Activated CD4-positive, alpha-beta T cell treated with anti-CD3 and anti-CD28 coated beads, Interleukin-2, amount 10 ng/mL, durations not matched to agents 7 days and 5 days (primary cell): ENCODE results near the gene PDGFA. TPM values are rescaled to one million over a fixed set of nuclear protein-coding genes. Genes with fewer than 3 reads are reported as not detected.

ENCODE experiments used
- CTCF ChIA-PET: fragments of 350-600 bp; sonication (Branson Sonifier 250); formaldehyde crosslinking; loops from one replicate; lab custom pipeline; 2021; ENCODE audit warnings: antibody characterized with exemption; lab: Charles Lee
- POLR2A ChIA-PET: fragments of 350-600 bp; sonication (Branson Sonifier 250); formaldehyde crosslinking; loops from one replicate; lab custom pipeline; 2021; ENCODE audit warnings: antibody characterized with exemption; lab: Charles Lee
- DNase-seq: peaks from one replicate; pipeline ENCODE4 v3.0.0-alpha.2; 2020
- H3K27ac Mint-ChIP-seq: one replicate; pipeline ENCODE4 v1.8.0; 2021; ENCODE audit warnings: mild to moderate bottlenecking, moderate library complexity, mixed read lengths
- H3K27me3 Mint-ChIP-seq: one replicate; pipeline ENCODE4 v1.8.0; 2021; ENCODE audit warnings: mixed read lengths
- H3K36me3 Mint-ChIP-seq: one replicate; pipeline ENCODE4 v1.8.0; 2021; ENCODE audit warnings: low read depth, mixed read lengths
- H3K4me1 Mint-ChIP-seq: one replicate; pipeline ENCODE4 v1.8.0; 2021; ENCODE audit warnings: mixed read lengths
- H3K4me3 Mint-ChIP-seq: one replicate; pipeline ENCODE4 v1.8.0; 2021; ENCODE audit warnings: mild to moderate bottlenecking, moderate library complexity, mixed read lengths
- H3K9me3 Mint-ChIP-seq: one replicate; pipeline ENCODE4 v1.8.0; 2021; ENCODE audit warnings: mixed read lengths
- total RNA-seq, 2 experiments: library from RNA; stranded (reverse); gene quantifications; one replicate each; pipeline ENCODE4 v1.2.3, GENCODE V29; 2021

PDGFA gene
- total RNA-seq, 2 experiments from 2014 or later = 0.37 to 0.46 TPM

GRCh38 chr7:467856-468545 is 51.6 kb downstream of the PDGFA start:
- DNase-seq = no peak
- H3K4me1 Mint-ChIP-seq = peaks cover 4% of the 10 kb centered on the region
- no peaks in the 10 kb centered on the region for H3K36me3 Mint-ChIP-seq
- H3K9me3 Mint-ChIP-seq = peaks cover 16% of the 10 kb centered on the region
- no peaks in the 10 kb centered on the region for H3K27me3 Mint-ChIP-seq
- CTCF ChIA-PET = no interaction called here
- no peak overlapping the region for H3K4me3 Mint-ChIP-seq
- POLR2A ChIA-PET = no interaction called here
- no peak overlapping the region for H3K27ac Mint-ChIP-seq

GRCh38 chr7:467393-467828 is 52.2 kb downstream of the PDGFA start:
- H3K27me3 Mint-ChIP-seq = no peaks in the 10 kb centered on the region
- H3K4me1 Mint-ChIP-seq = peaks cover 2% of the 10 kb centered on the region
- DNase-seq = no peak
- CTCF ChIA-PET = no interaction called here
- POLR2A ChIA-PET = no interaction called here
- H3K4me3 Mint-ChIP-seq = no peak overlapping the region
- H3K9me3 Mint-ChIP-seq = peaks cover 16% of the 10 kb centered on the region
- no peaks in the 10 kb centered on the region for H3K36me3 Mint-ChIP-seq
- H3K27ac Mint-ChIP-seq = no peak overlapping the region

GRCh38 chr7:466465-467191 is 53.0 kb downstream of the PDGFA start:
- Mint-ChIP-seq H3K4me1 (peaks cover 1% of the 10 kb centered on the region), H3K9me3 (peaks cover 16% of the 10 kb centered on the region), H3K4me3 (no peak overlapping the region), H3K27me3 (no peaks in the 10 kb centered on the region), H3K36me3 (no peaks in the 10 kb centered on the region), H3K27ac (no peak overlapping the region)
- no peak for DNase-seq
- ChIA-PET POLR2A (no interaction called here), CTCF (no interaction called here)

- Mint-ChIP-seq H3K9me3 (peaks cover 16% of the 10 kb centered on the region), H3K27me3 (no peaks in the 10 kb centered on the region), H3K27ac (no peak overlapping the region), H3K4me3 (no peak overlapping the region), H3K4me1 (peaks cover 1% of the 10 kb centered on the region), H3K36me3 (no peaks in the 10 kb centered on the region)
- DNase-seq = no peak
- CTCF ChIA-PET = interaction anchor here (0.7 kb wide), 1 partner anchor 11 kb away, joined by 3 read pairs; no protein-coding TSS in a partner anchor
- POLR2A ChIA-PET = no interaction called here
These were observed 53.8 kb downstream of the PDGFA start for GRCh38 chr7:465710-466400.

DNA sequence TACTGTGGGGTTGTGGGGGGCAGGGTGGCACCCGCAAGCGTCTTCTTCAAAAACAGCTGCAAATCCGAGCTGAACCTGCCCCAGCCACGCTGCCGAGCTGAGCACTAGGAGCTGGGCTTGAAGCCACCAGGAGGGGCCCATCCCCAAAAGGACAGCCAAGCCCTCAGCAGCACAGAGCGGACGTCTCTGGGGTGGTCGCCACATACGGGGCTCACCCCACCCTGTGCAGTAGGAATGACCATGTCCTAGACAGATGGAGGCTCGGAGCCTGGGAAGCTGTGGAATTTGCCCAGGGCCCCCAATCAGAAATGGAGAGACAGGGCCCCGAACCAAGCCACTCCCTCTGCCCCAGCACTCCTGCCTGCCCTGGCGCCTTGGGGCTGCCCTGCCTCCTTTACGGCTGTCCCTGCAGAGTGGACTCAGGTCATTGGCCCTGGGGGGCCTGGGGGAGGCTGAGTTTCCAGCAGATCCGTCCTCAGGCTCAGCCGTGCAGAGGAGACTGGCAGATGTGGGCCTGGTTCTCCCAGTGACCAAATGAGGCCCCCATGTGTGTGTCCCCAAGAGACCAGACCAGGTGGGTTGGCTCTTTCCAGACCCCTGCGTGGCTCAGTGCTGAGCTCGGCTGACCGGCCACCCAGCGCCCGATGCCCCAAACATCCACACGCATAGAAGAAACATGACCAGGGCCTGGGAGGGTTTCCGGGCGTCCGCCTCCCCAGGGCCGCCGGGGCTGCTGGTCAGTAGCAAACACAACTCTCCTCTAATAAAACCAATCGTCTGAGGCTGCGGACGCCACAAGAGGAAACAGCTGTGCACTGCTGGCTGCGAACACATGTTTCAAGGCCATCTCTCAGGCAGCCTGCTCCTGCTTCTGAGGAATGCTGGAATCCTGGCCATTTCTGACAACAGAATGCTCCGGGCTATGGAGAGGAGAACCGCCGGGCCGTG is 54.9 kb downstream of the PDGFA start:
- no peaks in the 10 kb centered on the region for H3K36me3 Mint-ChIP-seq
- POLR2A ChIA-PET = no interaction called here
- DNase-seq = no peak

DNA sequence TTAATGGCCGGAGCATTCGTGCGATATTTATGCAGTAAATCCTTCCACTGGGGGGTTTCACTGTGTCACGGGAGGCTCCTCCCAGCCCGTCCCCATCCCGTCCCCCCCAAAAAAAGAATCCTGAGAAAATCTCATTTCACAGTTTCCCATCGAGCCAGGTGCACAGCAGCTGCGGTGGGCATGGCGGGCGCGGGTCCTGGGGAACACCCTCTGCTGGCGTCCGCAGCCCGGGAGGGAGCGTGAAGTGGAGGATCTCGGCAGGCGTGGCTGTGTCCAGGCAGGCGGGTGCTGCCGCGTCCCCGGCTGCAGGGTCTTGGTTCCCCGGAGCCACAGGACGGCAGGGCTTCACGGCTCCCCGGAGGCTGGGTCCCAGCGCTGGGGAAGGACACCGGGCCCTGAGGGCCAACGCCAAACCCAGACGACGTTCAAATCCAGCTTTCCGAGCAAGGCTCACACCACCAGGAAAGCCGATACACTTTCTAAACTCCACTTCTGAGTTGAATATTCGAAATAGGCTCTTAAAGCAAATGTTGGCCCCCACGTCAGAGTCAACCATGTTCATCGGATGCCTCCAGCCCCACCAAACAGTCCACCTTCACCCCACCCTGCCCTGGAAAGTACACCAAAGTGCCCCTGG is 55.7 kb downstream of the PDGFA start:
- peaks cover 16% of the 10 kb centered on the region for H3K9me3 Mint-ChIP-seq
- H3K4me1 Mint-ChIP-seq = peaks cover under 1% of the 10 kb centered on the region
- H3K27ac Mint-ChIP-seq = no peak overlapping the region
- no peak for DNase-seq
- ChIA-PET POLR2A (no interaction called here), CTCF (no interaction called here)
- no peaks in the 10 kb centered on the region for H3K36me3 Mint-ChIP-seq
- H3K27me3 Mint-ChIP-seq = no peaks in the 10 kb centered on the region
- H3K4me3 Mint-ChIP-seq = no peak overlapping the region

More for the DNA sequence above, 54.9 kb downstream of the PDGFA start:
- CTCF ChIA-PET = no interaction called here
- H3K27ac Mint-ChIP-seq = no peak overlapping the region
- peaks cover 16% of the 10 kb centered on the region for H3K9me3 Mint-ChIP-seq
- no peak overlapping the region for H3K4me3 Mint-ChIP-seq
- H3K27me3 Mint-ChIP-seq = no peaks in the 10 kb centered on the region
- peaks cover 1% of the 10 kb centered on the region for H3K4me1 Mint-ChIP-seq

DNA sequence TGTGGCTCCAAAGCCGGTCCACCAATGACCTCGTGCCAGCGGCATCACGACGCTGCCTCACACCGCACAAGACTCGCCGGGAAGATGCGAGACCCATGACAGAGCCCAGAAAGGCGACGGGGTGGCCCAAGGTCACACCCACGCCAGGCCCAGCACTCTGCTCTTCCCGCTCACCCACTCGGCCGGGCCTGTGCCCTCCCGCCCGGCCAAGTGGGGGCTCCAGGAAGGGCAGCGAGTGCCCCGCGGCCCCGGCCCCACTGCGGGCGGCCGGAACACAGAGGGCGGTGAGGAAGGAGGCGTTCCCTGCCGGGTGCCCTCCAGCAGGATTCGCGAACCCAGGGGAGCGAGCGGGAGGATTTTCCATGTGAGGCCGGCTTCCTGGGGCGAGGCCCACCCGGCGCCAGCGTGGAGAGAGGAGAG is 56.3 kb downstream of the PDGFA start:
- DNase-seq = no peak
- Mint-ChIP-seq H3K27me3 (no peaks in the 10 kb centered on the region), H3K27ac (no peak overlapping the region), H3K36me3 (no peaks in the 10 kb centered on the region), H3K9me3 (peaks cover 13% of the 10 kb centered on the region), H3K4me3 (no peak overlapping the region), H3K4me1 (no peaks in the 10 kb centered on the region)
- POLR2A ChIA-PET = no interaction called here
- CTCF ChIA-PET = no interaction called here

DNA sequence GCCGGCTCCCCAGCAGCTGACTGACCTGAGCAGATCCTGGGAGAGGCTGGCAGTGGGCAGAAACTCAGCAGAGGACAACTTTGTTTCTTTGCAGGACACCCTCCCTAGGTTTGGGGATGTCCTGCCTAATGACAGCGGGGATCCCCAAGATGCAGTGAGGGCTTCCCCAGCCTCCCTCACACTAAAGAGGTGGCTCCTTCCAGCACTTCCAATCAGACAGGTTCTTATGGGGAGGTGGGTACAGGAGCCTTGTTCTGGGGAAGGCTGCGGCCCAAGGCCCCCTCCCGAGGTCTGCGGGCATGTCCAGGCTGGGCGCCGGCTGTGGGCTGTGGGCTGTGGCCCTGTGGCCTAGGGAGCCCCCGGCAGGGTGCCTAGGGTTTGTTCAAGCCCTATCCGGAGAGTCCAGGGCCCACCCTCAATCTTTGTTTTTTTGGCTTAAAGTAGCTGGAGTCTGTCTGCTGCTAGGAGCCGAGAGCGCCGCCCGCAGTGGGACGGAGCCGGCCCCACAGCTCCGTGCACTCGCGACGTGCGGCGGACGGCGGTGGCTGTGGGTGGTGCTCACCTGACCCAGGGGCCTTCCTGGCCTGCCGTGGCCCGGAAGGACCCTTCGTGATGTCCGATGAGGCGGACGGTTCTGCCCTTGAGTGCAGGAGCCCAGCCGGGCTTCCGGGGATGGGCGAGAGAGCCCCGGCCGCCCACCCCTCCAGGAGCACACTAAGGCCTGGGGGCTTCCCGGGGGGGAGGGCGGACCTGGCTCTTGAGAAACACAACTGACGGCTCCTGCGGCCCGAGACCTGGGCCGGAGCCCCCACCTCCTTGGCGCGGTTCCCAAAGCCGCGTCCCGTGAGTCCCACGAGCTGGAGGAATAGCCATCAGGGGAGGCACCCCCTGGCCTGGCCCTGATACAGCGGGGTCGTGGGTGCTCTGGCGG is 57.2 kb downstream of the PDGFA start:
- CTCF ChIA-PET = no interaction called here
- peaks cover 3% of the 10 kb centered on the region for H3K9me3 Mint-ChIP-seq
- no peak overlapping the region for H3K27ac Mint-ChIP-seq
- H3K27me3 Mint-ChIP-seq = no peaks in the 10 kb centered on the region
- no peak for DNase-seq
- H3K4me1 Mint-ChIP-seq = no peaks in the 10 kb centered on the region
- H3K4me3 Mint-ChIP-seq = no peak overlapping the region
- no peaks in the 10 kb centered on the region for H3K36me3 Mint-ChIP-seq
- POLR2A ChIA-PET = no interaction called here

- POLR2A ChIA-PET = no interaction called here
- no peak overlapping the region for H3K27ac Mint-ChIP-seq
- no peaks in the 10 kb centered on the region for H3K4me1 Mint-ChIP-seq
These were observed 58.0 kb downstream of the PDGFA start for GRCh38 chr7:461453-462172.

DNA sequence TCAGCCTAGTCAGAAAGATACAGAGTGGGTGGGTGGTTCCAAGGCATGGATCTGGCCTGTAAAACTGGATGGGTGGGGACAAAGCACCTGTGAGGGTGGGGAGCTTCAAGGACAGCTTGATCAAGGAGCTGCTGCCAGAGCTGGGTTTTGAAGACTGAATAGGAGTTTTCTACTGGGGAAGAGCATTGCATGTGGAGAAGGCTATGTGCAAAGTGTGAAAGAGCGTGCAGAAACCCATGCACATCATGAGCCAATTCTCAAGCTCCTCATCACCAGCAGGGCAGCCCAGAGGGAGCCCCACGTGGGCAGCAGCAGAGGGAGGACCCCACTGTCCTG is 58.6 kb downstream of the PDGFA start:
- Mint-ChIP-seq H3K9me3 (no peaks in the 10 kb centered on the region), H3K4me3 (no peak overlapping the region), H3K27ac (no peak overlapping the region), H3K27me3 (no peaks in the 10 kb centered on the region), H3K36me3 (no peaks in the 10 kb centered on the region), H3K4me1 (no peaks in the 10 kb centered on the region)
- ChIA-PET POLR2A (no interaction called here), CTCF (interaction anchor here (1.2 kb wide), 1 partner anchor 12 kb away, joined by 3 read pairs; no protein-coding TSS in a partner anchor)
- DNase-seq = no peak

More at GRCh38 chr7:461453-462172, 58.0 kb downstream of the PDGFA start:
- Mint-ChIP-seq H3K4me3 (no peak overlapping the region), H3K9me3 (no peaks in the 10 kb centered on the region), H3K36me3 (no peaks in the 10 kb centered on the region), H3K27me3 (no peaks in the 10 kb centered on the region)
- CTCF ChIA-PET = interaction anchor here (1.2 kb wide), 1 partner anchor 11 kb away, joined by 3 read pairs; no protein-coding TSS in a partner anchor
- DNase-seq = no peak
